IMR-90 (cell line): ENCODE results near the gene SNX25. TPM values are rescaled to one million over a fixed set of nuclear protein-coding genes. Genes with fewer than 3 reads are reported as not detected.

Experiments used
- ATAC-seq: fragments of 200-7000 bp; cut with Tn5 transposase; 2 replicates; pipeline ENCODE4 v1.9.1; 2020; ENCODE audit warnings: low read depth, mild to moderate bottlenecking, moderate library complexity
- BruUV-seq: library from RNA; stranded (reverse); fragments of 400-500 nt; replicated peaks from 2 replicates; lab custom pipeline; 2021; lab: Mats Ljungman, UMichigan
- CTCF ChIA-PET: fragments of 300-600 bp; formaldehyde crosslinking; extraction: SDS; loops from one replicate; lab custom pipeline; 2021; ENCODE audit warnings: antibody characterized with exemption; lab: Yijun Ruan, JAX
- POLR2A ChIA-PET: fragments of 300-600 bp; sonication (Branson Sonifier 250); formaldehyde crosslinking; loops from one replicate; lab custom pipeline; 2022; ENCODE audit warnings: antibody characterized with exemption; ENCODE audit not compliant: unreplicated experiment; lab: Charles Lee
- DNase-seq: peaks from one replicate; pipeline ENCODE4 v3.0.0; 2013
- H2AFZ ChIP-seq: replicated peaks from 2 replicates; pipeline ENCODE3; 2013; ENCODE audit warnings: low read length, mild to moderate bottlenecking; ENCODE audit not compliant: poor library complexity
- H2AK5ac ChIP-seq: 2 replicates; pipeline ENCODE4 v1.6.1; 2013; ENCODE audit warnings: low read depth, low read length, inconsistent platforms
- H2AK9ac ChIP-seq: replicated peaks from 2 replicates; pipeline ENCODE3; 2013; ENCODE audit warnings: mild to moderate bottlenecking, low read depth, low read length, moderate library complexity; ENCODE audit not compliant: poor library complexity
- H2BK120ac ChIP-seq: 2 replicates; pipeline ENCODE4 v1.6.1; 2013; ENCODE audit warnings: low read depth, low read length, inconsistent platforms
- H2BK15ac ChIP-seq: 3 replicates; pipeline ENCODE4 v1.6.1; 2013; ENCODE audit warnings: low read depth, low read length, inconsistent platforms
- H2BK20ac ChIP-seq: 2 replicates; pipeline ENCODE4 v1.6.1; 2013; ENCODE audit warnings: low read depth, mild to moderate bottlenecking, inconsistent platforms, low read length, moderate library complexity
- H2BK5ac ChIP-seq: 2 replicates; pipeline ENCODE4 v1.6.1; 2013; ENCODE audit warnings: mild to moderate bottlenecking, low read depth, low read length, inconsistent platforms; ENCODE audit not compliant: poor library complexity, severe bottlenecking
- H3K14ac ChIP-seq: replicated peaks from 2 replicates; pipeline ENCODE4 v1.6.1; 2013; ENCODE audit warnings: low read depth, low read length, inconsistent platforms
- H3K18ac ChIP-seq: 2 replicates; pipeline ENCODE4 v1.6.1; 2013; ENCODE audit warnings: low read depth, low read length, control low read depth
- H3K23ac ChIP-seq: 2 replicates; pipeline ENCODE4 v1.6.1; 2013; ENCODE audit warnings: low read depth, low read length, inconsistent platforms
- H3K27ac ChIP-seq: 2 replicates; pipeline ENCODE4 v1.5.1; 2013; ENCODE audit warnings: mild to moderate bottlenecking, control low read depth, low read length; ENCODE audit not compliant: insufficient read depth
- H3K27me3 ChIP-seq: 2 replicates; pipeline ENCODE4 v1.6.1; 2013; ENCODE audit warnings: low read length; ENCODE audit not compliant: control insufficient read depth, insufficient read depth
- H3K36me3 ChIP-seq: 2 replicates; pipeline ENCODE4 v1.6.1; 2013; ENCODE audit warnings: low read length, mixed read lengths; ENCODE audit not compliant: control insufficient read depth, insufficient read depth
- H3K4ac ChIP-seq: 2 replicates; pipeline ENCODE4 v1.6.1; 2013; ENCODE audit warnings: low read depth, low read length, inconsistent platforms
- H3K4me1 ChIP-seq: 2 replicates; pipeline ENCODE4 v1.6.1; 2013; ENCODE audit warnings: low read length, mixed read lengths; ENCODE audit not compliant: control insufficient read depth, insufficient read depth
- H3K4me2 ChIP-seq: 2 replicates; pipeline ENCODE4 v1.6.1; 2013; ENCODE audit warnings: low read depth, mild to moderate bottlenecking, control low read depth, low read length, moderate library complexity
- H3K4me3 ChIP-seq: 2 replicates; pipeline ENCODE4 v1.5.1; 2013; ENCODE audit warnings: low read depth, mild to moderate bottlenecking, control low read depth, low read length, moderate library complexity; ENCODE audit not compliant: insufficient read depth
- H3K56ac ChIP-seq: 2 replicates; pipeline ENCODE4 v1.6.1; 2013; ENCODE audit warnings: low read length, inconsistent platforms; ENCODE audit not compliant: insufficient read depth; ENCODE audit errors: extremely low read depth
- H3K79me1 ChIP-seq, 2 experiments: 2 replicates each; pipeline ENCODE4 v1.6.1; 2013; ENCODE audit warnings: low read length in 2 of 2, inconsistent platforms in 1 of 2, low read depth in 1 of 2
- H3K9ac ChIP-seq: 2 replicates; pipeline ENCODE4 v1.6.1; 2013; ENCODE audit warnings: low read depth, low read length, control low read depth
- H3K9me1 ChIP-seq: 2 replicates; pipeline ENCODE4 v1.6.1; 2013; ENCODE audit warnings: low read length, inconsistent platforms; ENCODE audit not compliant: insufficient read depth
- H3K9me3 ChIP-seq: 2 replicates; pipeline ENCODE4 v1.6.1; 2013; ENCODE audit warnings: low read length; ENCODE audit not compliant: control insufficient read depth, insufficient read depth
- H4K20me1 ChIP-seq: 2 replicates; pipeline ENCODE4 v1.6.1; 2013; ENCODE audit warnings: low read length, inconsistent platforms; ENCODE audit not compliant: insufficient read depth
- H4K5ac ChIP-seq: 2 replicates; pipeline ENCODE4 v1.6.1; 2013; ENCODE audit warnings: mild to moderate bottlenecking, low read depth, low read length, control low read depth
- H4K8ac ChIP-seq, 2 experiments: 2 replicates each; pipeline ENCODE4 v1.6.1; 2013; ENCODE audit warnings: low read depth in 2 of 2, low read length in 2 of 2, control low read depth in 1 of 2, inconsistent platforms in 1 of 2
- H4K91ac ChIP-seq: 2 replicates; pipeline ENCODE4 v1.6.1; 2013; ENCODE audit warnings: low read depth, low read length, inconsistent platforms; ENCODE audit not compliant: insufficient read depth
- BHLHE40 ChIP-seq: fragments of 150-350 bp; IDR thresholded peaks from 2 replicates; pipeline ENCODE4 v1.6.1; 2016; ENCODE audit warnings: mild to moderate bottlenecking, low read depth, low read length
- CEBPB ChIP-seq: IDR thresholded peaks from 2 replicates; pipeline ENCODE4 v1.6.1; 2012; ENCODE audit warnings: low read depth, low read length, improper control_type of control experiment
- CHD1 ChIP-seq: IDR thresholded peaks from 2 replicates; pipeline ENCODE4 v1.6.1; 2012; ENCODE audit warnings: low read depth, low read length, improper control_type of control experiment
- CTCF ChIP-seq: conservative IDR thresholded peaks from 2 replicates; pipeline ENCODE4 v1.5.1; 2012; ENCODE audit warnings: mild to moderate bottlenecking, low read depth, low read length, improper control_type of control experiment
- ELK1 ChIP-seq: fragments of 150-350 bp; IDR thresholded peaks from 2 replicates; pipeline ENCODE4 v1.6.1; 2016; ENCODE audit warnings: low read depth, mild to moderate bottlenecking, low read length, moderate library complexity, borderline replicate concordance
- FOS ChIP-seq: fragments of 150-350 bp; IDR thresholded peaks from 2 replicates; pipeline ENCODE4 v1.6.1; 2016; ENCODE audit warnings: low read depth, low read length
- MAFK ChIP-seq: IDR thresholded peaks from 2 replicates; pipeline ENCODE4 v1.6.1; 2012; ENCODE audit warnings: low read depth, low read length, improper control_type of control experiment
- MAZ ChIP-seq: IDR thresholded peaks from 2 replicates; pipeline ENCODE4 v1.6.1; 2012; ENCODE audit warnings: low read depth, mild to moderate bottlenecking, low read length, improper control_type of control experiment, moderate library complexity, borderline replicate concordance
- MXI1 ChIP-seq: IDR thresholded peaks from 2 replicates; pipeline ENCODE4 v1.6.1; 2012; ENCODE audit warnings: low read depth, mild to moderate bottlenecking, low read length, moderate library complexity, borderline replicate concordance
- NFE2L2 ChIP-seq: fragments of 150-350 bp; IDR thresholded peaks from 2 replicates; pipeline ENCODE4 v1.6.1; 2016; ENCODE audit warnings: low read depth, mild to moderate bottlenecking, low read length
- POLR2A ChIP-seq: IDR thresholded peaks from 2 replicates; pipeline ENCODE4 v1.6.1; 2012; ENCODE audit warnings: mild to moderate bottlenecking, low read depth, low read length
- RAD21 ChIP-seq: IDR thresholded peaks from 2 replicates; pipeline ENCODE4 v1.6.1; 2012; ENCODE audit warnings: low read length, improper control_type of control experiment
- RCOR1 ChIP-seq: IDR thresholded peaks from 2 replicates; pipeline ENCODE4 v1.6.1; 2012; ENCODE audit warnings: mild to moderate bottlenecking, low read length, improper control_type of control experiment; ENCODE audit not compliant: insufficient replicate concordance
- RFX5 ChIP-seq: IDR thresholded peaks from 2 replicates; pipeline ENCODE4 v1.8.0; 2012; ENCODE audit warnings: low read depth, mild to moderate bottlenecking, low read length, moderate library complexity
- SMC3 ChIP-seq: fragments of 150-350 bp; IDR thresholded peaks from 2 replicates; pipeline ENCODE4 v1.6.1; 2016; ENCODE audit warnings: low read depth, mild to moderate bottlenecking, antibody characterized with exemption, low read length, moderate library complexity
- WGBS, 2 experiments: methylation state at CpG; one replicate each; pipeline versions ENCODE4 v1.1.5 to v1.1.7; 2013; ENCODE audit warnings: missing lambda C conversion rate in 2 of 2; ENCODE audit not compliant: insufficient read length in 1 of 2; ENCODE audit errors: extremely low coverage in 2 of 2; 5-methylcytosine and 5-hydroxymethylcytosine counted together
- dilution Hi-C: fragments of 300-500 bp; cut with HindIII; formaldehyde crosslinking; loops from one replicate; pipeline ENCODE4 v1.14.3; 2018; ENCODE audit warnings: low sequenced_read_pairs; ENCODE audit not compliant: unreplicated experiment
- in situ Hi-C: fragments of 300-500 bp; cut with MboI; formaldehyde crosslinking; loops from 3 replicates; pipeline ENCODE4 v1.14.3; 2019; ENCODE audit warnings: low sequenced_read_pairs, inconsistent platforms, mixed read lengths
- intact Hi-C: fragments of 100-400 bp; cut with micrococcal nuclease; formaldehyde crosslinking; loops from 2 replicates; pipeline ENCODE4 v1.10.0; 2022
- polyA plus RNA-seq, 3 experiments: library from polyadenylated mRNA; depleted of rRNA; stranded (reverse); fragments of >200 nt; gene quantifications; 2 replicates each; pipeline ENCODE4 v1.2.3, GENCODE V29; 2012; ENCODE audit warnings: low replicate concordance in 1 of 3
- total RNA-seq: library from RNA; depleted of rRNA; stranded (reverse); fragments of >200 nt; gene quantifications from 2 replicates; pipeline ENCODE4 v1.2.3, GENCODE V29; 2012
- TF ChIP-seq, protein P1 (sequence below): fragments of 150-350 bp; IDR thresholded peaks from 2 replicates; pipeline ENCODE4 v1.6.1; 2017; ENCODE audit warnings: mild to moderate bottlenecking, antibody characterized with exemption, low read length, low read depth

SNX25 gene
- total and polyA plus RNA-seq, 2 of the 4 experiments (the other 2 are of a cell fraction), result 11.4 to 28.3 TPM

GRCh38 chr4:185352741-185353140 is 143.3 kb downstream of the SNX25 start:
- no peak overlapping the region for H3K9ac ChIP-seq
- H2BK5ac ChIP-seq, result no peak overlapping the region
- dilution Hi-C loops (no loop called here), in situ Hi-C loops (no loop called here), intact Hi-C loops (no loop called here)
- H4K20me1 ChIP-seq, result no peaks in the 10 kb centered on the region
- H2BK20ac ChIP-seq, result no peak overlapping the region
- H3K4me3 ChIP-seq, result no peak overlapping the region
- no peak for TF ChIP-seq RFX5
- TF ChIP-seq FOS, result no peak
- no peak for TF ChIP-seq MAZ
- TF ChIP-seq POLR2A, result no peak
- no peak for TF ChIP-seq BHLHE40
- no peak for TF ChIP-seq MXI1
- no peak for TF ChIP-seq CEBPB
- TF ChIP-seq SMC3, result no peak
- no peak for TF ChIP-seq CTCF
- TF ChIP-seq NFE2L2, result no peak
- TF ChIP-seq RCOR1, result no peak
- TF ChIP-seq RAD21, result no peak
- no peak for TF ChIP-seq ELK1
- TF ChIP-seq, protein P1, sequence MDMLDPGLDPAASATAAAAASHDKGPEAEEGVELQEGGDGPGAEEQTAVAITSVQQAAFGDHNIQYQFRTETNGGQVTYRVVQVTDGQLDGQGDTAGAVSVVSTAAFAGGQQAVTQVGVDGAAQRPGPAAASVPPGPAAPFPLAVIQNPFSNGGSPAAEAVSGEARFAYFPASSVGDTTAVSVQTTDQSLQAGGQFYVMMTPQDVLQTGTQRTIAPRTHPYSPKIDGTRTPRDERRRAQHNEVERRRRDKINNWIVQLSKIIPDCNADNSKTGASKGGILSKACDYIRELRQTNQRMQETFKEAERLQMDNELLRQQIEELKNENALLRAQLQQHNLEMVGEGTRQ, result no peak
- no peak for TF ChIP-seq MAFK
- TF ChIP-seq CHD1, result no peak
- H3K4ac ChIP-seq, result no peak overlapping the region
- no peak overlapping the region for H3K18ac ChIP-seq
- no peak overlapping the region for H3K27ac ChIP-seq
- DNase-seq (no peak), ATAC-seq (no peak)
- H3K14ac ChIP-seq, result no peak overlapping the region
- H4K5ac ChIP-seq, result no peak overlapping the region
- no peak overlapping the region for H3K56ac ChIP-seq
- no peak overlapping the region for H3K4me2 ChIP-seq
- peaks cover 14% of the 10 kb centered on the region for H3K36me3 ChIP-seq
- H3K79me1 ChIP-seq, result no peaks in the 10 kb centered on the region; a peak in 1 of 4 replicates
- H3K23ac ChIP-seq, result no peak overlapping the region
- peaks cover under 1% of the 10 kb centered on the region; the same call in 1 of the 2 replicates for H3K4me1 ChIP-seq
- no TSS peak for BruUV-seq
- no peak overlapping the region for H2BK15ac ChIP-seq
- no peak overlapping the region for H2AK5ac ChIP-seq
- no peaks in the 10 kb centered on the region for H3K27me3 ChIP-seq
- ChIA-PET POLR2A (no interaction called here), CTCF (interaction anchor here (0.8 kb wide), 1 partner anchor 12 kb away, joined by 3 read pairs; no protein-coding TSS in a partner anchor)
- no peak overlapping the region for H4K91ac ChIP-seq
- no peak overlapping the region for H4K8ac ChIP-seq
- no peak overlapping the region for H2AK9ac ChIP-seq
- no peak overlapping the region for H2AFZ ChIP-seq
- H3K9me3 ChIP-seq, result no peaks in the 10 kb centered on the region
- H2BK120ac ChIP-seq, result no peak overlapping the region
- WGBS, 2 experiments, result no CpG with 5 or more reads among the region's 2 CpGs
- peaks cover 7% of the 10 kb centered on the region; the same call in 1 of the 2 replicates for H3K9me1 ChIP-seq
